ENCODE data around the gene DOC2A. TPM values are rescaled to one million over a fixed set of nuclear protein-coding genes. Genes with fewer than 3 reads are reported as not detected.
A peak's percentile ranks its signal among the peaks of the same experiment; 100 is the strongest.

Gene DOC2A
- total RNA-seq, 1 donor from 2014 or later = 0.13 TPM

- DNase-seq (peak; percentile 35), ATAC-seq (ENCODE audit: poor library complexity) (no peak)
- intact Hi-C loops (cut with DNase I) = no loop called here
Observed at GRCh38 chr16:29983420-29984136, 27.2 kb downstream of the DOC2A start.

GRCh38 chr16:29982560-29983419 is 28.0 kb downstream of the DOC2A start:
- ATAC-seq (ENCODE audit: poor library complexity) (no peak), DNase-seq (peak; percentile 33)
- intact Hi-C loops (cut with DNase I) = no loop called here

GRCh38 chr16:29978564-29979270 is 32.1 kb downstream of the DOC2A start:
- DNase-seq (no peak), ATAC-seq (ENCODE audit: poor library complexity) (no peak)
- intact Hi-C loops (cut with DNase I) = no loop called here

GRCh38 chr16:29978081-29978480 is 32.7 kb downstream of the DOC2A start:
- intact Hi-C loops (cut with DNase I) = no loop called here
- DNase-seq = no peak
- ATAC-seq (ENCODE audit: poor library complexity) = no peak

- ATAC-seq (ENCODE audit: poor library complexity) = no peak
- intact Hi-C loops (cut with DNase I) = no loop called here
- no peak for DNase-seq
Observed at GRCh38 chr16:29977063-29977825, 33.6 kb downstream of the DOC2A start.

- no peak for ATAC-seq (ENCODE audit: poor library complexity)
- no peak for DNase-seq
- intact Hi-C loops (cut with DNase I) = no loop called here
Observed at GRCh38 chr16:29975811-29976511, 34.9 kb downstream of the DOC2A start.

- intact Hi-C loops (cut with DNase I) = no loop called here
- DNase-seq = no peak
- ATAC-seq (ENCODE audit: poor library complexity) = no peak
Observed at GRCh38 chr16:29975134-29975538, 35.7 kb downstream of the DOC2A start.

GRCh38 chr16:29974291-29975133 is 36.3 kb downstream of the DOC2A start:
- ATAC-seq (ENCODE audit: poor library complexity) (no peak), DNase-seq (peak; percentile 64)
- intact Hi-C loops (cut with DNase I) = no loop called here

- intact Hi-C loops (cut with DNase I) = no loop called here
Observed at GRCh38 chr16:29973384-29974246, 37.2 kb downstream of the DOC2A start, which contains the start of gene TAOK2. TAOK2 (plus strand) TSS chr16:29973868; CDS start chr16:29977773, 3,905 bp downstream.

GRCh38 chr16:29972992-29973383 is 37.8 kb downstream of the DOC2A start:
- intact Hi-C loops (cut with DNase I) = no loop called here
- ATAC-seq (ENCODE audit: poor library complexity) = no peak
- DNase-seq = no peak

More at GRCh38 chr16:29973384-29974246, 37.2 kb downstream of the DOC2A start, which contains the start of gene TAOK2:
- DNase-seq (peak; percentile 99), ATAC-seq (ENCODE audit: poor library complexity) (peak; percentile 99)

GRCh38 chr16:29972500-29972899 is 38.3 kb downstream of the DOC2A start:
- DNase-seq (no peak), ATAC-seq (ENCODE audit: poor library complexity) (no peak)
- intact Hi-C loops (cut with DNase I) = no loop called here

- no peak for ATAC-seq (ENCODE audit: poor library complexity)
- intact Hi-C loops (cut with DNase I) = no loop called here
- no peak for DNase-seq
Observed at GRCh38 chr16:29971304-29971703, 39.5 kb downstream of the DOC2A start.

GRCh38 chr16:29968205-29968604 is 42.6 kb downstream of the DOC2A start:
- DNase-seq = no peak
- ATAC-seq (ENCODE audit: poor library complexity) = no peak
- intact Hi-C loops (cut with DNase I) = no loop called here

- DNase-seq = no peak
- no peak for ATAC-seq (ENCODE audit: poor library complexity)
- intact Hi-C loops (cut with DNase I) = no loop called here
Observed at GRCh38 chr16:29963021-29963743, 47.6 kb downstream of the DOC2A start.

GRCh38 chr16:29962344-29962994 is 48.4 kb downstream of the DOC2A start:
- peak; percentile 51 for ATAC-seq (ENCODE audit: poor library complexity)
- no peak for DNase-seq
- intact Hi-C loops (cut with DNase I) = no loop called here
